HG02970 (cell line): Measurements from ENCODE around the gene CHTF18.

Experiments used
- ATAC-seq: cut with Tn5 transposase; IDR thresholded peaks from one replicate; pipeline ENCODE4 v1.9.1; 2021; ENCODE audit warnings: mild to moderate bottlenecking, moderate library complexity, moderate number of reproducible peaks; ENCODE audit not compliant: unreplicated experiment, low FRiP score

CHTF18 gene

DNA sequence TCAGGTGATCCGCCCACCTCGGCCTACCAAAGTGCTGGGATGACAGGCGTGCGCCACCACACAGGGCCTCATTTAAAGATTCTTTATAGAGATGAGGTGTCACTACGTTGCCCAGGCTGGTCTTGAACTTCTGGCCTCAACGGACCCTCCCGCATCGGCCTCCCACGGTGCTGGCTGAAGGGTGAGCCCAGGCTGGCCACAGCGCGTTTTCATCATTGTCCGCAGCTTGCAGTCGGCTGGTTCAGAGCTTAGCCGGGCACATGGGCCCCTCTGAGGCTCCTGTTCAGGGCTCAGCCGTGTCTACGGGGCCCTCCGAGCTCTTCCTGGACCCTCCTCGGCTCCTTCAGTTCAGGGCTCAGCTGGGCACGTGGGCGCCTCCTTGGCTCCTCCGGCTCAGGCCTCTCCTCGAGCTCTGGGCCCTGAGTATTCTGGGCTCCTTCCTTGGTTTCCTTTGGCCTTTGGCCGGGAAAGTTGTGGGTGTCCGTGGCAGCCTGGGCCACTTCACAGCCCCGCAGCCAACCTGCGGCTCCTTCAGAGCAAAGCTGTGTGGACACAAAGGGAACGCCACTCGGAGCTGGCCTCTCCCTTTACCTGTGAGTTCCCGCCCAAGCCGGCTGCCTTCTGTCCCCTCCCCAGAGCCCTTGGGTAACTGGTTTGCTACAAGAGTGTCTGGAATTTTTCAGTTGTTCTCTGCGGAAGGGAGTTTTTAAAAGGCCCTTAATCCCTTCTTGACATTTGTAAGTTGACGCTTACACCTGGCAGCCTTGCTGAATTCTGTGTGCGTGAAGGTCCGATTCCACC, 29.1 kb upstream of the CHTF18 start:
- no peak for ATAC-seq

DNA sequence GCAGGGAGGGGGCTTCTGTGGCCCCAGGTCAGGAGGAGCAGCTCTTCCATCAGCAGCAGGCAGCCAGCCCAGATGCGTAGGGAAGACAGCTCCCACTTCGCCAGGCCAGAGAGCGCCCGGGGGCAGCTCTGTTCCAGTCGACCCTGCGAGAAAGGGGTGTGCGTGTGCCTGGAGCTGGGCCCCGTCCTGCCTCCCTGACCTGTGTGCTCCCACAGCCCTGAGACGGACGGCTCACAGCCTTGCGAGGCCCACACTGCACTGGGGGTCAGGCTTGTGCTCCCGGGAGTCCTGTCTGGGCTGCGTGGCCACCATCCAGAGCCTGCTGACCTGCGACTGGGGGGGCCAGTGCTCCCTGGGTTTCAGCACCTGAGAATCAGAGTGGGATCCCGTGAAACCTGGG, 28.4 kb upstream of the CHTF18 start:
- no peak for ATAC-seq

DNA sequence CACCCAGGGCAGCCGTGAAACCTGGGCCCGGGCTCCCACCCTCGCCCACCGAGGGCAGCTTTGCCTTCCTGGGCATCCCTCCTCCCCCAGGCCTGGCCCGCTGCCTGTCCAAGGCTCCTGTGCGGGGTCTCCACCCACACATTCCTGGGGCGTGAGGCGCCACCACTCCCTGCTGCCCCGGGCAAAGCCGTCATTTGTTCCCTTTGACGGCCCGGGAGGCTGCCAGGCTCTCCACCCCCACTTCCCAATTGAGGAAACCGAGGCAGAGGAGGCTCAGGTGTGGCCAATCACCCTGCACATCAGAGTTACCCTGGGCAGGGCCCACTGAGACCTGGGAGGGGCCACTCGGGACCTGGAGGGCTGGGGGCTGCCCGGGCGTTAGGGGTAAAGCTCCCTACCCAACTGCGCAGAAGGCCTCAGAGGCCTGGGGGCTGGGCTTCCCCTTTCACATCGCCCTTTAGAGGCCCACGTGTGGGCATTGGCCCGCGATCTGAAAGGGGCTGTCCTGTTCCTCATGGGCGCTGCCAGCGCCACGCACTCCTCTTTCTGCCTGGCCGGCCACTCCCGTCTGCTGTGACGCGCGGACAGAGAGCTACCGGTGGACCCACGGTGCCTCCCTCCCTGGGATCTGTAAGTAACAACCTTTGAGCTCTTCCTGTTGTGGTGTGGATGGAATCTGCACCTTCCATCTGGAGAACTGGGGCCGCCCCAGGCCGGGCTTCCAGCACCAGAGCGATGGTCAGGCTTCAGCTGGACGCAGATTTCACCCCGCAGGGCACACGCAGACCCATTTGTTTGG, 27.7 kb upstream of the CHTF18 start, which contains the start of gene MSLN:
Gene MSLN, plus strand, starts transcription at position 190 of the 799 bp plus-strand sequence. CDS start 1,947 bp downstream, outside the sequence.
- no peak for ATAC-seq

DNA sequence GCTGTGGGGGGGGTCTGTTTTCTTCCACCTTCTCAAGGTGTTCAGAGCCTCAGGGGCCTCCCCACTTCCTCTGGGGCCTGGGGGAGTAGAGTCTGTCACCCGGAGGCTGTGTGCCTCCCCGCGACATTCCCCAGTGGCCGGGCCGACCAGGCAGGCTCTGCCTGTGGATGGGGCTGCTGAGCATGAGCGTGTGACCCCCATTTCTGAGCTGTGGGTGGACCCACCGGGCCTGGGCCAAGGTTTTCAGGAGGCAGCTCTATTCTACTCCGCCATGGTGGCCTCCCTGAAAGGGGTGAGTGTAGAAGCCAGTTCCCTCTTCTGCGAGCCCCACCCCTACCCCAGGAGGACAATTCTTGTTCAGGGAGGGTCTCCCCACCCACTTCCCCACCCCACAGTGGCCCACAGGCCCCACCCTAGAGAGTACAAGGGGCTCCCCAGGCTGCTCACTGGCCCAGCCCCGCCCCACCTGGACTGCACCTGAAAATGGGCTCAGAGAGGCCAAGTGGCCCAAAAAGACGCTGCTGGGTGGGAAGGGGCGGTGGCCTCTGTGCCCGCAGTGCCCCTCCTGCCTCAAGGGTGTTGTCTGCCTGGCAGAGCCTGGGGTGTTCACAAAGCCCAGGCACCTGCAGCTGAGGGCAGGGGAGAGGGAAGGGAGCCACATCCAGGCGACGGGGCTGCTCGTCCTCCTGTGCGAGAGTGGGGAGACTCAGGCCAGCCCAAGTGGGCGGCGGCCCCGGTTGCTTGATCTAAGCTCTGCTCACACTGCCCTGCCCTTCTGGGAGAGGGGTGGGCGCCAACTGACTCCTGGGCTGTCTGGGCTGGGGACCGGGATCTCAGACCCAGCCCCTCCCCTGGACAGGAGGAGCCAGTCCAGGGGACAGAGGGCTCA, 26.6 kb upstream of the CHTF18 start:
- no peak for ATAC-seq

DNA sequence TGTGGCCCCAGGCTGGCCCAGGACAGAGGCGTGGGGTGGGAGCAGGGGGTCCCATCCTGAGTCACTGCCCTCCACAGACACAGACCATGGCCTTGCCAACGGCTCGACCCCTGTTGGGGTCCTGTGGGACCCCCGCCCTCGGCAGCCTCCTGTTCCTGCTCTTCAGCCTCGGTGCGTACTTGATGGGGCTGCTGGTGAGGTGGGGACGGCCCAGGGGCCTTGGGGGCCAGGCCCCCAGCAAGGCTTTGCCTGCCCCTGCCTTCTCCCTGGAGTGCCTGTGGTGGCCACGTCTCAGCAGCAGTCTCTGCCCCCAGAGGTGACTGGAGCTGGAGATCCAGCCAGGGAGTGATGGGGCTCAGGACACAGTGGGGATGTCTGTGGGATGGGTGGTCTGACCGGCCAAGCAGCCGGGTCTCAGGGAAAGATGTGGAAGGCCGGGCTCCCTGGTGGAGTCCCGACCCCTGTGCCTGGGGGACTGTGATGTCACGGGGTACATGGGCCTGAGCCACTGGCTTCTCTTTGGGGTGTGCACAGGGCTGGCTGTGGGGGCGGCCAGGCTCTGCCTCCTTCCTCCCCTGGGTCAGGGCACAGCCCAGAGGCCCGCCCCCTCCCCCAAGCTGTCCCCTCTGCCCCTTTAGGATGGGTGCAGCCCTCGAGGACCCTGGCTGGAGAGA, 25.7 kb upstream of the CHTF18 start:
- no peak for ATAC-seq

DNA sequence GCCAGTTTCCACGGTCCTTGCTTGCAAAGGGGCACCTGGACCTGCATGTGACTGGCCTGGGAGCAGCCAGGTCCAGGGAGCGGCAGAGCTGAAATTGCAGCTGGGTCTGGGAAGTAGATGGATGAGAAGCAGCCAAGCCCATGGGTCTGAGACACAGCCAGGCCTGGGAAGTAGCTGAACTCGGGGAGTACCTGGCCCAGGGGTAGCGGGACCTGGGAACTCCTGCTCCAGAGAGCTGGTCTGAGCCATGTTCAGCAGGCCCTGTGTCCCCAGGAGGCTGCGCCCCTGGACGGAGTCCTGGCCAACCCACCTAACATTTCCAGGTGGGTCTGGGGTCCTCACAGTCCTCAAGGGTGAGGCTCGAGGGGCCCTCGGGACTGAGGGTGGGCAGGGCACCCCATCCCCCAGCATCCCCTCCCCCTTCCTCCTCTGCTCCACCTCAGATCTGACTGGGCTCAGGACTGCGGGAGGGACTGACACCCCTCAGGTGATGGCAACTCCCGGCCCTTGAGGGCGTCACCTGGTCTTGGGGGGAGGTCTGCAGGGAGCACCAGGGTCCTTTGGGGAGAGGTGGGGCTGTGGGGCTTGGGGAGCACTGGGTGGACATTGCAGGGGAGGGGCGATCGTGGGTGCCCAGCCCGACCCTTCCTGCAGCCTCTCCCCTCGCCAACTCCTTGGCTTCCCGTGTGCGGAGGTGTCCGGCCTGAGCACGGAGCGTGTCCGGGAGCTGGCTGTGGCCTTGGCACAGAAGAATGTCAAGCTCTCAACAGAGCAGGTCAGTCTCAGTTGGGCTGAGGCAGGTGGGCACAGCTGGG, 24.8 kb upstream of the CHTF18 start:
- ATAC-seq: no peak

DNA sequence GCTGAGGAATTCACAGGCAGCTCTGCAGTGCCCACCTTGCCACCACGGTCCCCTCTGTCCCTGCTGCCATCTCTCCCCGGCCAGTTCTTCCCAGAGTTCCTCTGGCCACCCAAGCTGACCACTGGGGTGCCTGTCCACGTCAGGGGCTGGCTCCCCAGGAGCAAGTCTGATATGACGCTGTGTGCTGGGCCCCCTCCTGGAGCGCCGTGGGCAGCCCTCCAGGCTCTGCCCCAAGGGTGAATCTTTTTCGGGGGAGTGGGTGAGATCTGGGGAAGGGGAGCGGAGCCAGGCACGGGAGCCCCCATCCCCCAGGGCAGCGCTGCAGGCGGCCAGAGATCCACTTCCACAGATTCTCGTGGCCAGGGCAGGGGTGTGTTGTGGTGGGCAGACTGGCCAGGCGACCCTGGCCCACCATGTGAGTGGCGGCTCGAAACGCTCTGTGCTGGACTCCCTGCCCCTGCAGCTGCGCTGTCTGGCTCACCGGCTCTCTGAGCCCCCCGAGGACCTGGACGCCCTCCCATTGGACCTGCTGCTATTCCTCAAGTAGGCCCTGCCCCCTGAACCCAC, 24.2 kb upstream of the CHTF18 start:
- no peak for ATAC-seq

DNA sequence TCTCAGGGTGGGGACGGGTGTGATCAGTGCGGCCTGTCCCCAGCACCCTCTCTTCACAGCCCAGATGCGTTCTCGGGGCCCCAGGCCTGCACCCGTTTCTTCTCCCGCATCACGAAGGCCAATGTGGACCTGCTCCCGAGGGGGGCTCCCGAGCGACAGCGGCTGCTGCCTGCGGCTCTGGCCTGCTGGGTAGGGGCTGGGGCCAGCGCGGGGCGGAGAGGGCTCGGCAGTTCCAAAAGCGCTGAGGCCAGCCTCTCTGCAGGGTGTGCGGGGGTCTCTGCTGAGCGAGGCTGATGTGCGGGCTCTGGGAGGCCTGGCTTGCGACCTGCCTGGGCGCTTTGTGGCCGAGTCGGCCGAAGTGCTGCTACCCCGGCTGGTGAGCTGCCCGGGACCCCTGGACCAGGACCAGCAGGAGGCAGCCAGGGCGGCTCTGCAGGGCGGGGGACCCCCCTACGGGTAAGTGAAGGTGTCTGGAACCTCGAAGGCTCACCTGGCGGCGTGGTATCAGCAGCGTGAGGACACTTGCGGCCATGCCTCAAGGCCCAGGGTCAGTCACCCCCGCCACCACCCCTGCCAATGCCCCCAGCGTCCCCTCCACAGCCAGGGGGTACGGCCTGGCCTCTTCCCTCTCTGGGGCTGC, 23.5 kb upstream of the CHTF18 start:
- no peak for ATAC-seq

DNA sequence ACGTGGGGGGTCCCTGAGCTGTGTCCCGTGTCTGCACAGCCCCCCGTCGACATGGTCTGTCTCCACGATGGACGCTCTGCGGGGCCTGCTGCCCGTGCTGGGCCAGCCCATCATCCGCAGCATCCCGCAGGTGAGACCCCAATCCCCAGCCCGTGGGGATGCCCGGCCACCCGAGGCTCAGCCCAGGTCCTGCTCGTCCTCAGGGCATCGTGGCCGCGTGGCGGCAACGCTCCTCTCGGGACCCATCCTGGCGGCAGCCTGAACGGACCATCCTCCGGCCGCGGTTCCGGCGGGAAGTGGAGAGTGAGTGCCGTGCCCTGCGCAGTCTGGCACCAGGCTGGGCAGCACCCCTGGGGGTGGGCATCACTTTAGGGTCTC, 22.9 kb upstream of the CHTF18 start:
- ATAC-seq: no peak

DNA sequence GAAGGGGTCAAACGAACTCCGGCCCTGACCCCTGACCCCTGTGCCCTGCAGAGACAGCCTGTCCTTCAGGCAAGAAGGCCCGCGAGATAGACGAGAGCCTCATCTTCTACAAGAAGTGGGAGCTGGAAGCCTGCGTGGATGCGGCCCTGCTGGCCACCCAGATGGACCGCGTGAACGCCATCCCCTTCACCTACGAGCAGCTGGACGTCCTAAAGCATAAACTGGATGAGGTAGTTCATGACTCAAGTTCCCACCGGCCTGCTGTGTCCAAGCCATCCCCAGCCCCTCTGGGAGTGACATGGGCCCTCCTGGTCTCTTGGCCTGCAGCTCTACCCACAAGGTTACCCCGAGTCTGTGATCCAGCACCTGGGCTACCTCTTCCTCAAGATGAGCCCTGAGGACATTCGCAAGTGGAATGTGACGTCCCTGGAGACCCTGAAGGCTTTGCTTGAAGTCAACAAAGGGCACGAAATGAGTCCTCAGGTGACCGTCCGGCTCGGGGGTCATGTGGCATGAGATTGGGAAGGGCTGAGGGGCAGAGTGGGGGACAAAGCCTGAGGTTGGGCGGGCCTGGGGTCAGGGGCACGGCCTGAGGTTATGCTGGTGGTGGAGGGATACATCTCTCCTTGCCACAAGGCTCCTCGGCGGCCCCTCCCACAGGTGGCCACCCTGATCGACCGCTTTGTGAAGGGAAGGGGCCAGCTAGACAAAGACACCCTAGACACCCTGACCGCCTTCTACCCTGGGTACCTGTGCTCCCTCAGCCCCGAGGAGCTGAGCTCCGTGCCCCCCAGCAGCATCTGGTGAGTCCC, 22.2 kb upstream of the CHTF18 start:
- no peak for ATAC-seq

DNA sequence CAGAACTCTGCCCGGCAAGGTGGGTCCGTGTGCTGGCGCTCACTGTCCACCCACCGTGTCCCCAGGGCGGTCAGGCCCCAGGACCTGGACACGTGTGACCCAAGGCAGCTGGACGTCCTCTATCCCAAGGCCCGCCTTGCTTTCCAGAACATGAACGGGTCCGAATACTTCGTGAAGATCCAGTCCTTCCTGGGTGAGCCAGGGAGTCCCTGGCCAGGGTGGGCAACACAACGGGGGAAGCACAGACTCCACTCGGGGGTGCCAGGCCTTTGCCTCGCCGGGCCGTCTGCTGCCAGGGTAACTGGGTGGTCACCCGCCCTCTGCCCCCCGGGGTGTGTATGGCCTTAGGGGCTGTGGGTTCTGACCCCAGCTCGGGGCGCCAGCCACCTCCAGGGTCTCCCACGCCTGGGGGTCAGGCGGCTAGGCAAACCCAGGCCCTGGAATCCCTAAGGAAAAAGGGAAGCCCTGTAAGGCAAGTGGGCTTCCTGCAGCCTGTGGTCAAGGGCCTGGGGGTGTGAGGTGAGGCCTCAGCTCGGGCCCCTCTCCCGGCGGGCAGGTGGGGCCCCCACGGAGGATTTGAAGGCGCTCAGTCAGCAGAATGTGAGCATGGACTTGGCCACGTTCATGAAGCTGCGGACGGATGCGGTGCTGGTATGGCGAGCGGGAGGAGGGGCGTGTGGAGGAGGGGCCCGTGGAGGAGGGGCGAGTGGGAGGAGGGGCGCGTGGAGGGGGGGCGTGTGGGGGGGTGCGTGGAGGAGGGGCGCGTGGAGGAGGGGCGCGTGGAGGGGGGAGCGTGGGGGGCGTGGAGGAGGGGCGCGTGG, 21.4 kb upstream of the CHTF18 start:
- no peak for ATAC-seq

DNA sequence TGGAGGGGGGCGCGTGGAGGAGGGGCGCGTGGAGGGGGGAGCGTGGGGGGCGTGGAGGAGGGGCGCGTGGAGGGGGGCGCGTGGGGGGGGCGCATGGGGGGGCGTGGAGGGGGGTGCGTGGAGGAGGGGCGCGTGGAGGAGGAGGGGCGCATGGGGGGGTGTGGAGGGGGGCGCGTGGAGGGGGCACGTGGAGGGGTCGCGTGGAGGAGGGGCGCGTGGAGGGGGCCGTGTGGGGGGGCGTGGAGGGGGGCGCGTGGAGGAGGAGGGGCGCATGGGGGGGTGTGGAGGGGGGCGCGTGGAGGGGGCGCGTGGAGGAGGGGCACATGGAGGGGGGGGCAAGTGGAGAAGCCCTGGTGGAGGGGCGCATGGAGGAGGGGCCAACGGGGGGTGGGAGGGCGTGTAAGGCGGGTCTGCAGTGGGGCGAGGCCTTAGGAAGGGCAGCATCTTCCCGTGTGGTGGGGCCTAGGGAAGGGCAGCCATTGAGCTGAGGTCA, 20.6 kb upstream of the CHTF18 start:
- ATAC-seq: no peak

DNA sequence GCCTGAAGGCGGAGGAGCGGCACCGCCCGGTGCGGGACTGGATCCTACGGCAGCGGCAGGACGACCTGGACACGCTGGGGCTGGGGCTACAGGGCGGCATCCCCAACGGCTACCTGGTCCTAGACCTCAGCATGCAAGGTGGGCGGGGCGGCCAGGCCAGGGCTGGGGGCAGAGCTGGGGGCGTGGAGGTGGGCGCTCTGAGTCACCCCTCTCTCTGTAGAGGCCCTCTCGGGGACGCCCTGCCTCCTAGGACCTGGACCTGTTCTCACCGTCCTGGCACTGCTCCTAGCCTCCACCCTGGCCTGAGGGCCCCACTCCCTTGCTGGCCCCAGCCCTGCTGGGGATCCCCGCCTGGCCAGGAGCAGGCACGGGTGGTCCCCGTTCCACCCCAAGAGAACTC, 20.0 kb upstream of the CHTF18 start:
- ATAC-seq: no peak

DNA sequence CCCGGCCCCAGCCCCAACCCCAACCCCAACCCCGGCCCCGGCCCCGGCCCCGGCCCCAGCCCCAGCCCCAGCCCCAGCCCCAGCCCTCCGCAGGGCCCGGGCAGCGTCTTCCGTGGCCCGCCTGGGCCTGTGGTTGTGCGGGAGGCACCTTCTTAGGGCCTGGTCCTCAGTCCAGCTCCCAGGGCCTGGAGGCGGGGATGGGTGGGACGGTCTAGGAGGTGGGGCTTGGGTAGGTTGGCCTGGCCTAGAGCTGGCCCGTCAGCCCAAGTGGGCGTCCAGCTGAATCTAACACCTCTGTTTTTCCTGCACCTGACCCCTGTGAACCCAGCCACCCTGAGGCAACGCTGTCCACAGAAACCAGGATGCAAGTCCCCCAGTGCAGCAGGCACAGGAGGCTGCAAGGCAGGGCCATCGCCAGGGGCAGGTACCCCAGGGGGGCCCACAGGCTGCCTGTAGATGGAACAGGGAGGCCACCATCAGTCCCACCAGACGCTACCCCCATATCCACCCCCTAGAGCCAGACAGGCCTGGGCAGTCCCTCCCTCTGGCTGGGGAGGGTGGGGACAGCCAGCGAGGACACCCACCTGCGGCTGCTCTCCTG, 19.1 kb upstream of the CHTF18 start:
- no peak for ATAC-seq

DNA sequence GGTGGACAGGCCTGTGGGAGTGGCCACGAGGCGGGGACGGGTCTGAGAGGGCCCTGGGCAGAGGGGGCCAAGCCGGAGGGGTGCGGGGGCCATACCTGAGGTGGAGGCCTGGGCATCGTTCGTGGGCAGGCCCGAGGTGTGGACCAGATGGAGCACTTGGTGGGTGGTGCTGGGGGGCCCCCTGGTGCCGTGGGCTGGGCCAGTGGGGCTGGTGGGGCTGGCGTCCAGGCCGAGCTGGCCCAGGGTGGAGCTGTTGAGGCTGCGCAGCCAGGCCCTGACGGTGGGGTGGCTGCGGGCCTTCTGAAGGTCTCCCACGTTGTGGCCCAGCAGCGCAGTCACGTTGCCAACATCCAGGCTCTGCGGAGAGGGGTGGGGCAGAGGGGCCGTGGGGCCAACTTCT, 18.5 kb upstream of the CHTF18 start:
- ATAC-seq: no peak

DNA sequence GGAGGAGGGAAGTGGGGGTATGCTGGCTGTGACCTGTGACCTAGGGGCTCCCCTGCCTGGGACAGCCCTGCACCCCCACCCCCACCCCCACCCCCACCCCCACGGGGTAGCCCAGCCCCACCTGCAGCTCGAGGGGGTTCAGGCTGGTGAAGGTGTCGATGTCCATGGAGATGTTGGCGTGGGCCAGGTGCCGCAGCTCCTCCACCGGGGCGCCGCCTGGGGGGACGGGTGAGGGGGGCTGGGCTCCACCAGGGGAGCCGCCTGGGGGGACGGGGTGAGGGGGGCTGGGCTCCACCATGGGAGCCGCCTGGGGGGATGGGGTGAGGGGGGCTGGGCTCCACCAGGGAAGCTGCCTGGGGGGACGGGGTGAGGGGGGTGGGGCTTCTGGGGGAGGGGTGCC, 18.0 kb upstream of the CHTF18 start:
- ATAC-seq: no peak
